ENCODE results near the gene FAM216B. TPM values are rescaled to one million over a fixed set of nuclear protein-coding genes. Genes with fewer than 3 reads are reported as not detected.
"Not testable (repeated sequence)": the region's sequence is repeated elsewhere in the genome, so short reads cannot be mapped to it uniquely, and the experiment has no call there.

FAM216B gene
- total RNA-seq, 1 donor from 2014 or later: 0.41 TPM

DNA sequence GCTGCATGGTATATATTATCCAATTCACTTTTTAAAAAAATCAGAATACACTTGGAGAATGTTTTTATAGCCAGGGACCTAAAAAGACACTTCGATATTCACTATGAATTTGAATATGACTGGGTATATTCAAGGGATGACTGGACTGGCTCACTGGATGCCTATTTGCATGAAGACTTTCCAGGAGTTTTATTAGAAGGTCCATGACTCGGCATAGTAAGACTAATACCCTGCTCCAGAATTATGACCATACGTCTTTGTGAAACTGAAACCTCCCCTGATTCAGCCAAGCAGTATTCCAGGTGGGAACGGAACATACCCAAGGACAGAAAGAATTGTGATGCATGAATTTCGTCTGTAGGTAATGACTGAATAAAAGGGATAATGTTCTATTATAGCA lies 3.9 kb upstream of the FAM216B start:
- DNase-seq (ENCODE audit: low spot score in 2 of 2) (no peak), FAIRE-seq (no peak)

GRCh38 chr13:42780044-42780443 lies 1.3 kb upstream of the FAM216B start:
- DNase-seq (ENCODE audit: low spot score in 2 of 2): no peak
- FAIRE-seq: no peak

DNA sequence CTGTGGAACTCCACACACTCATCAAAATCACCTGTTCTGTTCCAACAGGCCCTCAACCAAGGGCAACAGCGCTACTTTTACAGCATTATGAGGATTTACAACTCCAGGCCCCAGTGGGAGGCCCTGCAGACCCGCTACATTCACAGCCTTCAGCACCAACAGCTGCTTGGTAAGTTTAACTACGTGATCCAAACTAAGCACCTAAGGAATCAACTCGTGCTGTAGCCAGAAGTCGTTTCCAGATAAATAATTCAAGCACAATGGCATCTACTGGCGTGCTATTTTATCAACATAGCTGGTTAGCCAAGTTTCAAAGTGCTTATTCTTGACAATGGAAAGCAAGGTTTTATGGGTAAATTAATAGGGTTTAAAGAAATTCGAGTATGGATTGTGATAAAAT lies 5.3 kb downstream of the FAM216B start:
- DNase-seq (ENCODE audit: low spot score in 2 of 2) (no peak), FAIRE-seq (no peak)

- FAIRE-seq (no peak), DNase-seq (ENCODE audit: low spot score in 2 of 2) (no peak)
Measured at GRCh38 chr13:42788601-42789000, 7.2 kb downstream of the FAM216B start.

DNA sequence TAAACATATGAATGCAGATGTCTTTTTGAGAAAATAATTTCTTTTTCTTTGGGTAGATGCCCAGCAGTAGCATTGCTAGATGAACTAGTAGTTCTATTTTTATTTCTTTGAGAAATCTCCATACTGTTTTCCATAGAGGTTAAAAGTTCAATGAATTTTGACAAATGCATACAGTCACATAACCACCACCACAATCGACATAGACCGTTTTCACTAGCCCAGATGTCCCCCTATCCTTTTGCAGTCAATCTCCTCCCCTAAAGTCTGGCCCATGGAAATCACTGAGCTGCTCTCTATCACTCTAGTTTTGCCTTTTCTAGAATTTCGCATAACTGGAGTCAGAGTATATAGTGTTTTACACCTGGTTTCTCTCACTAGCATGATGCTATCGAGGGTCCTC lies 10.8 kb downstream of the FAM216B start:
- DNase-seq (ENCODE audit: low spot score in 2 of 2) (no peak), FAIRE-seq (no peak)

- DNase-seq (ENCODE audit: low spot score in 2 of 2) (no peak), FAIRE-seq (no peak)
Measured at GRCh38 chr13:42794577-42795275, 13.3 kb downstream of the FAM216B start.

DNA sequence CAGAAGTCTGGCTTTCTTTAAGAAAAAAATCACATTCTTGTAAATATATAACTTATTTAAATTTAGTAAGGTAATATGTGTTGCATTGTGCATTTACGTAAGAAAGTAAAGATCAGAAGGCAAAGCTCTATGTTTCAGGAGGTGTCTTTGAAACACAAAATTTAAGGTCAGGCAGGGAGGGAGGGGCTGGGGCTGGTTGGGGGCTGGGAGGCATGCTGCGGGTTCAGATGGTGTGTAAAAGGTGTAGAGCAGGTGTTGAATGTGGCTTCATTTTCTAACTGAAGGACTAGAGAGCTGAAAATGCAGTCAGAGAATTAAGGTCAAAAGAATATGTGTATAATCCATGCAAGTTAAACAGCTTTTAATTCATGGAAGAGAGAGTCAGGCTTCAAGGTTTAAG lies 14.3 kb downstream of the FAM216B start:
- FAIRE-seq (no peak), DNase-seq (ENCODE audit: low spot score in 2 of 2) (no peak)

GRCh38 chr13:42796747-42797356 lies 15.5 kb downstream of the FAM216B start:
- FAIRE-seq (no peak), DNase-seq (ENCODE audit: low spot score in 2 of 2) (no peak)

DNA sequence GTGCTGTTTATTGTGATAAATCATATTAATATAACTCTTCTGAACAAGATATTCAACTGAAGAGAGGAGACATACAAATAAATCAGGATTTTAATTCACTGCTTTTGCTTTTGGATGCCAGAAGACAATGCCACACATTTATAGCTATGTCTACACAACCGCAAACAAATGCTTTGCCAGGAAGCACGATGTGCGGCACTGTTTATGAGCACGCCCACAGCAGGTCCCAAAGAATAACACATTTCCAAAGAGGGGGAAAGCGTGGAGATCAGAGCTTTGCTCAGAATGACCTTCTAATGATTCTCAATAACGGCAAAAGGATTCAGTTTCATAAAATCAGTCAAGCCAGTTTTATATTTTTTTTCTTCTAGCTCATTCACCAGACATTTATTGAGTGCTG lies 16.7 kb downstream of the FAM216B start:
- no peak for DNase-seq (ENCODE audit: low spot score in 2 of 2)
- FAIRE-seq: no peak

- FAIRE-seq: no peak
- no peak for DNase-seq (ENCODE audit: low spot score in 2 of 2)
Measured at GRCh38 chr13:42800109-42800643, 18.8 kb downstream of the FAM216B start.

GRCh38 chr13:42803563-42804204 lies 22.3 kb downstream of the FAM216B start:
- FAIRE-seq: no peak
- DNase-seq (ENCODE audit: low spot score in 2 of 2): no peak

- FAIRE-seq (no peak), DNase-seq (ENCODE audit: low spot score in 2 of 2) (no peak)
Measured at GRCh38 chr13:42804244-42804874, 23.0 kb downstream of the FAM216B start.

- DNase-seq (ENCODE audit: low spot score in 2 of 2) (no peak), FAIRE-seq (no peak)
Measured at GRCh38 chr13:42807241-42807640, 25.9 kb downstream of the FAM216B start.

DNA sequence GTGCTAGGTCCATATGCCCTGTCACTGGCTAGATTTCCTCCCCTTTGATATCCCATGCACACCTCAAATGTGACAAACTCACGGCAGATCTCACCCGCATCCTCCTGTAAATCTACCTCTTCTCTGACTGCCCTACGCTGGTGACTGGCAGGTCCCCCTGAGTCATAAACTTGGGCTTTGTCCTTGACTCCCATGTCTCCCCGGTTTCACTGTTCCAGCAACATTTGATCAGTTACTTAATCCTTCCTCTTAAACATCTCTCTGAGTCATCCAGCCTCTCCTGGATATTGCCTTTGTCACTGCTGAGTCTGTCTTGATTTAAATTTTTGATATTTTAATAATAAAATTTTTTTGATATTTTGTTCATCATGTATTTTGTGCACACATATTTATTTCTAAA lies 26.5 kb downstream of the FAM216B start:
- DNase-seq (ENCODE audit: low spot score in 2 of 2): no peak
- FAIRE-seq: no peak

DNA sequence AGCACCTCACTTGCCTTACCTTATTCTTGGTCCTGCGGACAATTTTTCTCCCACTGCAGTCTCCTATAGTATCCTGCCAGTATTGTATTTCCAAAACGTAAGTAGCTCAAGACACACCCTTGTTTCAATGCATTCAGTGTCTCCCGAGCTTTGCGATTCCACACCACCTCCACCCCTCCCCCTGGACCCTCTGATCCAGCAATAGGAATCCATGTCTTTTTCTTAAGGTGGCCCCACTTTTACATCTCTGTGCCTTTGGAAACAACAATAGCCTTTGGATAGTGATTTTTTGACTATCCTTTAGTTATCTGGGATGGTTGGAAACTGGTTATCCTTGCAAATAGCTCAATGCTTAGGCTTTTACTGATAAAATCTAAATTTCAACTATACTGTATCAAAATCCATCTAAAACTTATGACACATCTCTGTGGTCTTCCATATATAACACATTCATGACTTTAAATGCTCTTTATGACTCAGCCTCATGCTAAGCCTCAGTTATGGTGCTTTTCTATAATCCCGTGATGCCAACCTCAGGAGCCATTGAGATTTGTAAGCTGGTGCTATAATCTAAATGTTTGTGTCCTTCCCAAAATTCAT lies 27.1 kb downstream of the FAM216B start:
- no peak for FAIRE-seq
- no peak for DNase-seq (ENCODE audit: low spot score in 2 of 2)

DNA sequence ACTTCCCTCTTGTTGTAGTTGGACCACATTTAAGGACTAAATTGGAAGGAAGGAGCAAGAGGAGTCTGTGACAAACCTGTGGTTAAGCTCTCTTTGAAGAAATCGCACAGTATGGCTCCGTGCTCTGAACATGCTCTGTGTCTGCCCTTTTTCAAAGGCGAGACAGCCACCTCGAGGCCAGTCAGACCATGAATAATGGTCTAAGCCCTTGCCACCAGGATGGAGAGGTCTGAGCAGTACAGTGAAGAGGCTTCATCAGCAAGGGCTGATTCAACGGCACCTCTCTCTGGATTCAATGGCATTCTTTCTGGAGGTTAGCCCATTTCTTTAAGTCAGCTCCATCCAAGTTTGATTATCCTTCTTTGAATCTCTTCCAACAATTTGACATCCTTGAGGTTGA lies 30.9 kb downstream of the FAM216B start:
- no peak for FAIRE-seq
- no peak for DNase-seq (ENCODE audit: low spot score in 2 of 2)

GRCh38 chr13:42814868-42815267 lies 33.5 kb downstream of the FAM216B start:
- DNase-seq (ENCODE audit: low spot score in 2 of 2) (no peak), FAIRE-seq (no peak)

DNA sequence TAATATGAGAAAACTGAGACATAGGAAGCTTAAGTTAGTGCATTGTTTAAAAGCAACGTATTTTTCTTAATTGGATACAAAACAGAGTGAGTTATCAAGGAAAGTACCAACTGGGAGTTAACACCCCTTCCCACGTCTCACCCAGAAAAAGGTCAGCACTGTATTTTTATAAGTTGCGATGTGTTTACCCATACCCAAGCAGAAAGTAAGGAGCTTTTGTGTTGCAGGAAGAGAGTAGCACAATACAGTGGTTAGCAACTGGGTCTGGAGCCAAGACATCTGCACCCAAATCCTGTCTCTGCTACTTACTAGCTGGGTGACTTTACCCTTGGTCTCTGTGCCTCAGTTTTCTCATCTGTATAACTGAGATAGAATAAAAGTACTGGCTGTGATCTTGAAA lies 34.3 kb downstream of the FAM216B start:
- DNase-seq (ENCODE audit: low spot score in 2 of 2) (no peak), FAIRE-seq (no peak)

GRCh38 chr13:42816538-42816937 lies 35.2 kb downstream of the FAM216B start:
- no peak for FAIRE-seq
- DNase-seq (ENCODE audit: low spot score in 2 of 2): no peak

DNA sequence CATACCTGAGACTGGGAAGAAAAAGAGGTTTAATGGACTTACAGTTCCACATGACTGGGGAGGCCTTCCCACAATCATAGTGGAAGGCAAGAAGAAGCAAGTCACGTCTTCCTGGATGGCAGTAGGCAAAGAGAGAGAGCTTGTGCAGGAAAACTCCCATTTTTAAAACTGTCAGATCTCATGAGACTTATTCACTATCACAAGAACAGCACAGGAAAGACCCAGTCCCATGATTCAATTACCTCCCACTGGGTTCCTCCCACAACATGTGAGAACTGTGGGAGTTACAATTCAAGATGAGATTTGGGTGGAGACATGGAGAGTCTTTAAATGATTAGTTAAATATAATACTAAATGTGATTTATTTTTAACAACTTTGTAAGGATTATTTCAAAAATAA lies 38.3 kb downstream of the FAM216B start:
- not testable (repeated sequence) for FAIRE-seq

DNA sequence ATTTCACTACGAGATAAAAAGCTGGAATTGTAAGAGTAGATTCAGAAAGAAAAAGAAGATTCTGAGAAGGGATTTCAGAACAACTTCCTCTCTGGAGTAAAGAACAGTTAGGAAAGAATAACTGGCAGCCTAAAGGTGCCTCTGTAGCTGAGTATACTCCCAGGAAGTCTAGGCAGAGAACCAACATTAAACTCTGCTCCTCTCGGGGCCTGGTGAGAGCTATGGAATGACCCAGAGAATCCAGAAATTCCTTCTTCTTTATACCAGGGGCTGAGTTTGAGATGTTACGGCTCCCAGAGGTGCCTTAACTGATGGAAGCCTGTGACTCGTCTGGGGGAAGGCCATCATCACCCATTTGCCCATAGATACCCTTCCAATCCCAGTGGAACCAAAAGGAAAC lies 39.1 kb downstream of the FAM216B start:
- DNase-seq (ENCODE audit: low spot score in 2 of 2) (no peak), FAIRE-seq (no peak)

More for the DNA sequence above, 38.3 kb downstream of the FAM216B start:
- not testable (repeated sequence) for DNase-seq (ENCODE audit: low spot score in 2 of 2)
